HepG2 (cell line): ENCODE data around the gene NOX3. TPM values are rescaled to one million over a fixed set of nuclear protein-coding genes. Genes with fewer than 3 reads are reported as not detected.

Experiments used
- CBX5 ChIP-seq: sonication (generic); formaldehyde crosslinking; IDR thresholded peaks from 2 replicates; pipeline ENCODE4 v1.4.0; 2020; ENCODE audit warnings: missing genetic modification reagents, borderline replicate concordance
- MED13 ChIP-seq: sonication (generic); formaldehyde crosslinking; IDR thresholded peaks from 2 replicates; pipeline ENCODE4 v1.5.0; 2020; ENCODE audit warnings: missing genetic modification reagents
- NFKB2 ChIP-seq: sonication (generic); formaldehyde crosslinking; IDR thresholded peaks from 2 replicates; pipeline ENCODE4 v1.4.0; 2020; ENCODE audit warnings: missing genetic modification reagents, borderline replicate concordance
- NR2C2 ChIP-seq: sonication (generic); formaldehyde crosslinking; IDR thresholded peaks from 2 replicates; pipeline ENCODE4 v1.4.0; 2020; ENCODE audit warnings: missing genetic modification reagents, mild to moderate bottlenecking, moderate library complexity, borderline replicate concordance
- NR2F2 ChIP-seq: IDR thresholded peaks from 2 replicates; pipeline ENCODE4 v1.6.1; 2012; ENCODE audit warnings: low read depth, inconsistent platforms, borderline replicate concordance
- RFX5 ChIP-seq: IDR thresholded peaks from 2 replicates; pipeline ENCODE4 v1.6.1; 2011; ENCODE audit warnings: low read depth, low read length, improper control_type of control experiment
- SMAD1 ChIP-seq: sonication (generic); formaldehyde crosslinking; IDR thresholded peaks from 2 replicates; pipeline ENCODE4 v1.4.0; 2020; ENCODE audit warnings: missing genetic modification reagents, low read depth, mild to moderate bottlenecking, borderline replicate concordance
- SMYD3 ChIP-seq: sonication (generic); formaldehyde crosslinking; IDR thresholded peaks from 2 replicates; pipeline ENCODE4 v1.8.1; 2023; ENCODE audit warnings: mild to moderate bottlenecking, missing genetic modification reagents
- SOX5 ChIP-seq: IDR thresholded peaks from 2 replicates; pipeline ENCODE4 v1.6.1; 2016; ENCODE audit warnings: borderline replicate concordance
- SP2 ChIP-seq: sonication (generic); formaldehyde crosslinking; IDR thresholded peaks from 2 replicates; pipeline ENCODE4 v1.5.1; 2020; ENCODE audit warnings: mild to moderate bottlenecking, missing genetic modification reagents
- THYN1 ChIP-seq: sonication (generic); formaldehyde crosslinking; IDR thresholded peaks from 2 replicates; pipeline ENCODE4 v1.8.1; 2023; ENCODE audit warnings: low read depth, mild to moderate bottlenecking, moderate library complexity, missing genetic modification reagents, borderline replicate concordance
- ZNF326 ChIP-seq: sonication (generic); formaldehyde crosslinking; IDR thresholded peaks from 2 replicates; pipeline ENCODE4 v1.4.0; 2020; ENCODE audit warnings: missing genetic modification reagents, borderline replicate concordance
- ZNF331 ChIP-seq: sonication (generic); formaldehyde crosslinking; IDR thresholded peaks from 2 replicates; pipeline ENCODE4 v1.4.0; 2020; ENCODE audit warnings: missing genetic modification reagents
- ZNF468 ChIP-seq: sonication (generic); formaldehyde crosslinking; IDR thresholded peaks from 2 replicates; pipeline ENCODE4 v1.8.0; 2022; ENCODE audit warnings: mild to moderate bottlenecking, moderate library complexity, missing genetic modification reagents
- ZNF775 ChIP-seq: sonication (generic); formaldehyde crosslinking; IDR thresholded peaks from 2 replicates; pipeline ENCODE4 v1.4.0; 2020; ENCODE audit warnings: missing genetic modification reagents, mild to moderate bottlenecking, moderate library complexity, borderline replicate concordance
- polyA plus RNA-seq, 8 experiments: library from polyadenylated mRNA; depleted of rRNA in 3 of 8; stranded (reverse) in 7 of 8; unstranded in 1 of 8; fragments of >200 nt; fragmentation: Illumina TruSeq in 4 of 8; extraction: Trizol in 4 of 8; gene quantifications; 2 replicates each; pipeline versions ENCODE4 v1.2.1 to v1.2.3, GENCODE V29; 2011 to 2016; ENCODE audit warnings: low read depth in 4 of 8, missing spikeins in 1 of 8, mixed read lengths in 1 of 8; ENCODE audit not compliant: insufficient read depth in 1 of 8
- total RNA-seq, 5 experiments: library from RNA; depleted of rRNA; stranded (reverse); fragments of >200 nt; fragmentation: Illumina TruSeq; extraction: Trizol; gene quantifications; 2 replicates each; pipeline ENCODE4 v1.2.3, GENCODE V29; 2016; ENCODE audit warnings: low read depth in 1 of 5
- TF ChIP-seq, protein P1 (sequence below): fragments of 450-650 bp; IDR thresholded peaks from 2 replicates; pipeline ENCODE4 v1.6.1; 2017; ENCODE audit warnings: mild to moderate bottlenecking
- TF ChIP-seq, protein P2 (sequence below): fragments of 450-650 bp; IDR thresholded peaks from 2 replicates; pipeline ENCODE4 v1.6.1; 2017
- TF ChIP-seq, protein P3 (sequence below): sonication (generic); formaldehyde crosslinking; IDR thresholded peaks from 2 replicates; pipeline ENCODE4 v1.5.0; 2020; ENCODE audit warnings: mild to moderate bottlenecking, missing genetic modification reagents, borderline replicate concordance
- TF ChIP-seq, protein P4 (sequence below): IDR thresholded peaks from 2 replicates; pipeline ENCODE4 v1.6.1; 2016; ENCODE audit warnings: mild to moderate bottlenecking
- TF ChIP-seq, protein P5 (sequence below): sonication (generic); formaldehyde crosslinking; IDR thresholded peaks from 2 replicates; pipeline ENCODE4 v1.8.1; 2023; ENCODE audit warnings: mild to moderate bottlenecking, moderate library complexity, missing genetic modification reagents

Gene NOX3
- total and polyA plus RNA-seq, 2 of the 13 experiments (the other 11 are each of a cell fraction or from before 2014, with no cell fraction given) = 0.09 to 0.18 TPM

DNA sequence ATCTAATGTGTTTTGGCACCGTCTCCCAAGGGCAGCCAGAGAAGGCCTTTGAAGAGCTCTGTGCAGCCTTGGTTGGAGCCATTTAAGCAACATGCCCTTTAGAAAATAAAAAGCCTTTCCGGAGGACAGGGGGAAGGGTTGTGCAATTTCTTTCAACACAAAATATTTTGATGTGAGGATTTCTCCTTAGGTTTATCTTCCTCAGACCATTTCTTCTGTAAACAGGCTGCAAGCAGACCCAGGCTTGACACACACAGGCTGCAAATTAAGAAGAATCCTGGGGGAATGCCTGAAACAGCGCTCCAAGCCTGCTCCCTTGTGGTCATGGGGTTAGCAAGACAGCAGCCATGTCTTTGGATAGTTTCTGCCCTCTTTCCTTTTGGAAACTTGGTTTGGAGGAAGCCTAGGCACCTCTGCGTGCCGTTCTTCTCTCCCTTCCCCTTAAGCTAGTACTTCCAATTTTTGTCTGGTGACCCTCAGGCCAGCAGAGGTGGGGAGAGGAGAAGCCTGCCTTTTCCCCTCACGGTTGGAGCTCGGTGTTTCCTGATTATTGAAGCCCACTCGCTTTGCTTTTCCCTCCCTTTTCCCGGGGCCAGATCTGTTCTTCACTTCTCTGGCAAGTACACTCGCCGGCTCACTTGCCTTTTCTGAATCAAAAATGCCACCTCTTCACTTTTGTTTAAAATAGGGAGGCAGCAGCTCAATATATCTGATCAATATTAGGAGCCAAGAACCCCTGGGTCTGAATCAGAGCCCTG lies 39.6 kb upstream of the NOX3 start (continued):
- TF ChIP-seq ZNF326 (CRISPR knock-in tag) (no peak), SOX5 (peak; percentile 59; the same call in 1 of the 2 replicates), SP2 (no peak), NFKB2 (CRISPR knock-in tag) (no peak), ZNF331 (CRISPR knock-in tag) (peak; percentile 67), MED13 (peak; percentile 90), CBX5 (CRISPR knock-in tag) (peak; percentile 77; the same call in 1 of the 2 replicates), ZNF468 (no peak), RFX5 (no peak), NR2F2 (peak; percentile 53; the same call in 1 of the 2 replicates), SMYD3 (CRISPR knock-in tag) (0 out of 2 replicates have a peak, but pooled peaks have one; percentile 41), ZNF775 (CRISPR knock-in tag) (no peak), SMAD1 (CRISPR knock-in tag) (peak; percentile 76; the same call in 1 of the 2 replicates), THYN1 (CRISPR knock-in tag) (peak; percentile 93; the same call in 1 of the 2 replicates), NR2C2 (CRISPR knock-in tag) (no peak)
- TF ChIP-seq, protein P1, sequence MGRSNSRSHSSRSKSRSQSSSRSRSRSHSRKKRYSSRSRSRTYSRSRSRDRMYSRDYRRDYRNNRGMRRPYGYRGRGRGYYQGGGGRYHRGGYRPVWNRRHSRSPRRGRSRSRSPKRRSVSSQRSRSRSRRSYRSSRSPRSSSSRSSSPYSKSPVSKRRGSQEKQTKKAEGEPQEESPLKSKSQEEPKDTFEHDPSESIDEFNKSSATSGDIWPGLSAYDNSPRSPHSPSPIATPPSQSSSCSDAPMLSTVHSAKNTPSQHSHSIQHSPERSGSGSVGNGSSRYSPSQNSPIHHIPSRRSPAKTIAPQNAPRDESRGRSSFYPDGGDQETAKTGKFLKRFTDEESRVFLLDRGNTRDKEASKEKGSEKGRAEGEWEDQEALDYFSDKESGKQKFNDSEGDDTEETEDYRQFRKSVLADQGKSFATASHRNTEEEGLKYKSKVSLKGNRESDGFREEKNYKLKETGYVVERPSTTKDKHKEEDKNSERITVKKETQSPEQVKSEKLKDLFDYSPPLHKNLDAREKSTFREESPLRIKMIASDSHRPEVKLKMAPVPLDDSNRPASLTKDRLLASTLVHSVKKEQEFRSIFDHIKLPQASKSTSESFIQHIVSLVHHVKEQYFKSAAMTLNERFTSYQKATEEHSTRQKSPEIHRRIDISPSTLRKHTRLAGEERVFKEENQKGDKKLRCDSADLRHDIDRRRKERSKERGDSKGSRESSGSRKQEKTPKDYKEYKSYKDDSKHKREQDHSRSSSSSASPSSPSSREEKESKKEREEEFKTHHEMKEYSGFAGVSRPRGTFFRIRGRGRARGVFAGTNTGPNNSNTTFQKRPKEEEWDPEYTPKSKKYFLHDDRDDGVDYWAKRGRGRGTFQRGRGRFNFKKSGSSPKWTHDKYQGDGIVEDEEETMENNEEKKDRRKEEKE = no peak
- TF ChIP-seq, protein P2, sequence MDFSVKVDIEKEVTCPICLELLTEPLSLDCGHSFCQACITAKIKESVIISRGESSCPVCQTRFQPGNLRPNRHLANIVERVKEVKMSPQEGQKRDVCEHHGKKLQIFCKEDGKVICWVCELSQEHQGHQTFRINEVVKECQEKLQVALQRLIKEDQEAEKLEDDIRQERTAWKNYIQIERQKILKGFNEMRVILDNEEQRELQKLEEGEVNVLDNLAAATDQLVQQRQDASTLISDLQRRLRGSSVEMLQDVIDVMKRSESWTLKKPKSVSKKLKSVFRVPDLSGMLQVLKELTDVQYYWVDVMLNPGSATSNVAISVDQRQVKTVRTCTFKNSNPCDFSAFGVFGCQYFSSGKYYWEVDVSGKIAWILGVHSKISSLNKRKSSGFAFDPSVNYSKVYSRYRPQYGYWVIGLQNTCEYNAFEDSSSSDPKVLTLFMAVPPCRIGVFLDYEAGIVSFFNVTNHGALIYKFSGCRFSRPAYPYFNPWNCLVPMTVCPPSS = no peak
- TF ChIP-seq, protein P3, sequence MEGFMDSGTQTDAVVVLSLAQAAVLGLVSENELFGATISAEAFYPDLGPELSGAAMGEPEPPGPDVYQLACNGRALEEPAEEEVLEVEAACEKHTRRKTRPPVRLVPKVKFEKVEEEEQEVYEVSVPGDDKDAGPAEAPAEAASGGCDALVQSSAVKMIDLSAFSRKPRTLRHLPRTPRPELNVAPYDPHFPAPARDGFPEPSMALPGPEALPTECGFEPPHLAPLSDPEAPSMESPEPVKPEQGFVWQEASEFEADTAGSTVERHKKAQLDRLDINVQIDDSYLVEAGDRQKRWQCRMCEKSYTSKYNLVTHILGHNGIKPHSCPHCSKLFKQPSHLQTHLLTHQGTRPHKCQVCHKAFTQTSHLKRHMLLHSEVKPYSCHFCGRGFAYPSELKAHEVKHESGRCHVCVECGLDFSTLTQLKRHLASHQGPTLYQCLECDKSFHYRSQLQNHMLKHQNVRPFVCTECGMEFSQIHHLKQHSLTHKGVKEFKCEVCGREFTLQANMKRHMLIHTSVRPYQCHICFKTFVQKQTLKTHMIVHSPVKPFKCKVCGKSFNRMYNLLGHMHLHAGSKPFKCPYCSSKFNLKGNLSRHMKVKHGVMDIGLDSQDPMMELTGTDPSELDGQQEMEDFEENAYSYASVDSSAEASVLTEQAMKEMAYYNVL (CRISPR knock-in tag) = peak; percentile 79; the same call in 1 of the 2 replicates
- TF ChIP-seq, protein P4, sequence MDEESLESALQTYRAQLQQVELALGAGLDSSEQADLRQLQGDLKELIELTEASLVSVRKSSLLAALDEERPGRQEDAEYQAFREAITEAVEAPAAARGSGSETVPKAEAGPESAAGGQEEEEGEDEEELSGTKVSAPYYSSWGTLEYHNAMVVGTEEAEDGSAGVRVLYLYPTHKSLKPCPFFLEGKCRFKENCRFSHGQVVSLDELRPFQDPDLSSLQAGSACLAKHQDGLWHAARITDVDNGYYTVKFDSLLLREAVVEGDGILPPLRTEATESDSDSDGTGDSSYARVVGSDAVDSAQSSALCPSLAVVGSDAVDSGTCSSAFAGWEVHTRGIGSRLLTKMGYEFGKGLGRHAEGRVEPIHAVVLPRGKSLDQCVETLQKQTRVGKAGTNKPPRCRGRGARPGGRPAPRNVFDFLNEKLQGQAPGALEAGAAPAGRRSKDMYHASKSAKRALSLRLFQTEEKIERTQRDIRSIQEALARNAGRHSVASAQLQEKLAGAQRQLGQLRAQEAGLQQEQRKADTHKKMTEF (CRISPR knock-in tag) = peak; percentile 67
- TF ChIP-seq, protein P5, sequence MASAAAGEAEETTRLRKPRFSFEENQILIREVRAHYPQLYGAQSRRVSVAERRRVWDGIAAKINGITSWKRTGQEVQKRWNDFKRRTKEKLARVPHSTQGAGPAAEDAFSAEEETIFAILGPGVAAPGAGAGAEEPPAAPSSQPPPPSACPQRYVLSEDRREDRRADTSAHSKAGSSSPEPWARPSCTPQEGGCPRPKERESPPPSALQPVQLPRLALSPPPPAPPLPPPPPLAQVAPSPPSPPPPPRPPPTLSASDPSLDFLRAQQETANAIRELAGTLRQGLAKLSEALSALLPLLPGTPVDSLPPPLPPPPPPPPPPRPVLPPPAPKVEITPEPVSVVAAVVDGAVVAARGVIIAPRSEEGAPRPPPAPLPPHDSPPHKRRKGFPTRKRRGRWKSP (CRISPR knock-in tag) = 0 out of 2 replicates have a peak, but pooled peaks have one; percentile 34
